Measurements from ENCODE around the gene RFNG. TPM values are rescaled to one million over a fixed set of nuclear protein-coding genes. Genes with fewer than 3 reads are reported as not detected.

Gene RFNG
- total RNA-seq, 2 donors from 2014 or later, result 39.9 to 45.3 TPM

GRCh38 chr17:82013772-82014321 is 37.8 kb downstream of the RFNG start:
- ATAC-seq (ENCODE audit: insufficient number of reproducible peaks, low FRiP score, low read depth), result no peak
- H3K27me3 ChIP-seq (replicated peaks; ENCODE audit: insufficient read depth), result no peaks in the 10 kb centered on the region

GRCh38 chr17:82013341-82013740 is 38.3 kb downstream of the RFNG start:
- no peaks in the 10 kb centered on the region for H3K27me3 ChIP-seq (replicated peaks; ENCODE audit: insufficient read depth)
- TF ChIP-seq CTCF (IDR thresholded peaks at IDR 0.05), result no peak
- no peaks in the 10 kb centered on the region for H3K9me3 ChIP-seq
- peak overlapping the region; percentile 72 to 75 for H3K27ac ChIP-seq
- peak; percentile 34 for ATAC-seq (ENCODE audit: insufficient number of reproducible peaks, low FRiP score, low read depth)
- no peak for DNase-seq (ENCODE audit: low spot score)
- H3K4me1 ChIP-seq (ENCODE audit: control insufficient read depth in 1 of 2, low read depth in 2 of 2), result peaks cover 3 to 20% of the 10 kb centered on the region in 2 donors
- H3K36me3 ChIP-seq, result no peaks in the 10 kb centered on the region
- peak overlapping the region; percentile 47 for H3K4me3 ChIP-seq

More at GRCh38 chr17:82013772-82014321, 37.8 kb downstream of the RFNG start:
- Histone ChIP-seq H3K36me3 (no peaks in the 10 kb centered on the region), H3K4me3 (peak overlapping the region; percentile 47), H3K4me1 (ENCODE audit: control insufficient read depth in 1 of 2, low read depth in 2 of 2) (peaks cover 3 to 19% of the 10 kb centered on the region in 2 donors), H3K27ac (peak overlapping the region; percentile 72 to 75), H3K9me3 (no peaks in the 10 kb centered on the region)
- DNase-seq (ENCODE audit: low spot score), result no peak
- TF ChIP-seq CTCF (IDR thresholded peaks at IDR 0.05), result no peak

GRCh38 chr17:82012640-82013295 is 38.8 kb downstream of the RFNG start:
- TF ChIP-seq CTCF (IDR thresholded peaks at IDR 0.05), result no peak
- DNase-seq (ENCODE audit: low spot score) (no peak), ATAC-seq (ENCODE audit: insufficient number of reproducible peaks, low FRiP score, low read depth) (peak; percentile 54)
- no peaks in the 10 kb centered on the region for H3K9me3 ChIP-seq
- peak overlapping the region; percentile 47 for H3K4me3 ChIP-seq
- H3K27ac ChIP-seq, result peak overlapping the region; percentile 72 to 75
- H3K4me1 ChIP-seq (ENCODE audit: control insufficient read depth in 1 of 2, low read depth in 2 of 2), result peaks cover 3 to 26% of the 10 kb centered on the region in 2 donors
- H3K27me3 ChIP-seq (replicated peaks; ENCODE audit: insufficient read depth), result no peaks in the 10 kb centered on the region
- no peaks in the 10 kb centered on the region for H3K36me3 ChIP-seq

- no peaks in the 10 kb centered on the region for H3K36me3 ChIP-seq
- peaks cover 3 to 31% of the 10 kb centered on the region in 2 donors for H3K4me1 ChIP-seq (ENCODE audit: control insufficient read depth in 1 of 2, low read depth in 2 of 2)
- H3K4me3 ChIP-seq, result no peak overlapping the region
- no peaks in the 10 kb centered on the region for H3K27me3 ChIP-seq (replicated peaks; ENCODE audit: insufficient read depth)
- peak overlapping the region; percentile 72 to 75 for H3K27ac ChIP-seq
- no peak for TF ChIP-seq CTCF (IDR thresholded peaks at IDR 0.05)
- H3K9me3 ChIP-seq, result no peaks in the 10 kb centered on the region
- ATAC-seq (ENCODE audit: insufficient number of reproducible peaks, low FRiP score, low read depth), result no peak
- DNase-seq (ENCODE audit: low spot score), result no peak
Measured at GRCh38 chr17:82012261-82012639, 39.4 kb downstream of the RFNG start.

GRCh38 chr17:82011617-82012187 is 39.9 kb downstream of the RFNG start:
- Histone ChIP-seq H3K27me3 (replicated peaks; ENCODE audit: insufficient read depth) (no peaks in the 10 kb centered on the region), H3K27ac (peak overlapping the region in 1 of 2 donors; percentile 72), H3K36me3 (no peaks in the 10 kb centered on the region), H3K9me3 (no peaks in the 10 kb centered on the region), H3K4me1 (ENCODE audit: control insufficient read depth in 1 of 2, low read depth in 2 of 2) (peaks cover 7 to 37% of the 10 kb centered on the region in 2 donors), H3K4me3 (no peak overlapping the region)
- ATAC-seq (ENCODE audit: insufficient number of reproducible peaks, low FRiP score, low read depth), result no peak
- DNase-seq (ENCODE audit: low spot score), result no peak
- TF ChIP-seq CTCF (IDR thresholded peaks at IDR 0.05), result no peak

Data from thoracic aorta (tissue), 2 donors.